Progenitor cell of endocrine pancreas (in vitro differentiated cells): ENCODE data around the gene RUNDC3A. TPM values are rescaled to one million over a fixed set of nuclear protein-coding genes. Genes with fewer than 3 reads are reported as not detected.

ENCODE experiments used
- DNase-seq: peaks from one replicate; pipeline ENCODE4 v3.0.0; 2021; ENCODE audit warnings: low spot score; ENCODE audit not compliant: unreplicated experiment
- H3K27ac Mint-ChIP-seq: 2 replicates; pipeline ENCODE4 v1.8.0; 2021; ENCODE audit warnings: mild to moderate bottlenecking, moderate library complexity, mixed read lengths
- H3K27me3 Mint-ChIP-seq: 2 replicates; pipeline ENCODE4 v1.8.0; 2021; ENCODE audit warnings: mixed read lengths
- H3K36me3 Mint-ChIP-seq: 2 replicates; pipeline ENCODE4 v1.8.0; 2022; ENCODE audit warnings: mixed read lengths; ENCODE audit not compliant: insufficient read depth
- H3K4me1 Mint-ChIP-seq: 2 replicates; pipeline ENCODE4 v1.8.0; 2021; ENCODE audit warnings: low read depth, mixed read lengths
- H3K4me3 Mint-ChIP-seq: 2 replicates; pipeline ENCODE4 v1.8.0; 2021; ENCODE audit warnings: low read depth, mild to moderate bottlenecking, moderate library complexity, mixed read lengths
- H3K9me3 Mint-ChIP-seq: 2 replicates; pipeline ENCODE4 v1.8.0; 2021; ENCODE audit warnings: low read depth, mixed read lengths
- CTCF ChIP-seq: fragments of 200-600 bp; sonication (generic); IDR thresholded peaks from one replicate; pipeline ENCODE4 v1.5.0; 2021; ENCODE audit warnings: antibody characterized with exemption, mild to moderate bottlenecking; ENCODE audit not compliant: unreplicated experiment
- total RNA-seq: library from RNA; stranded (reverse); gene quantifications from 2 replicates; pipeline ENCODE4 v1.2.1, GENCODE V29; 2021

RUNDC3A gene
- total RNA-seq, 1 donor from 2014 or later, result 9.3 TPM

DNA sequence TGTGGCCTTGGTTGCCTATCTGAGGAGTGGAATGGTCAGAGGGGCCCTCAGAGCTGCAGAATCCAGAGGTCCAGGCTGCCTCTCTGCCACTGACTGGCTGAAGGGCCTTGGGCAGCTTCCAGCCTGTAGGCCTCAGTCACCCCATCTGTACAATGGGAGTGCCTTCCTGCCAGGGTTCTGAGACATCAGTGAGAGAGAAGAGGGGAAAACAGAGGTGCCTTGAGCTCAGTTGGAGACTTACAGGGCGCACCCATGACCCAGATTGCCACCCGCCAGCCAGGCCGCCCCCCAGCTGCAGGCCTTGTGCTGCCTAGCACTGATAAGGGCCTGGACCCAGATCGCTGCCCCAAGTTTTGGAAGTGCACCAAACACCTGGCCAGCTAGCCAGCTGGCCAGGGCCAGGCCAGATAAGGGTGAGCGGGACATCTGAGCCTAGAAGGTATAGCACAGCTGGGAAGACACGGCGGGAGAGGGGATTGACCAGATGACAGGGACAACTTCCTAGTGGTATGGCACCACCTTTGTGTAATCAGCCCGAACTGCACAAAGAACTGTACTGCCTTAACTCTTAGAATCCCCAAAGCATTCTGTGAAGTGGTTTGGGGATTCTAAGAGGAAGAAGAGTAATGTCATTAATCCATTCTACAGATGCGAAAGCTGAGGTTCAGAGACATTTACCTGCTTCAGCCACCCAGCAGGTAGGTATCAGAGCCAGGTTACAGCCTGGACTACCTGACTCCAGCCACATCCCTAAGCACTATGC lies 41.8 kb upstream of the RUNDC3A start:
- H3K4me3 Mint-ChIP-seq, result no peak overlapping the region
- H3K9me3 Mint-ChIP-seq, result no peaks in the 10 kb centered on the region
- H3K36me3 Mint-ChIP-seq, result no peaks in the 10 kb centered on the region
- no peak for TF ChIP-seq CTCF
- no peaks in the 10 kb centered on the region for H3K4me1 Mint-ChIP-seq
- no peak overlapping the region for H3K27ac Mint-ChIP-seq
- DNase-seq, result no peak
- H3K27me3 Mint-ChIP-seq, result peaks cover 12% of the 10 kb centered on the region

GRCh38 chr17:44267165-44267455 lies 41.3 kb upstream of the RUNDC3A start:
- Mint-ChIP-seq H3K4me3 (no peak overlapping the region), H3K9me3 (no peaks in the 10 kb centered on the region), H3K36me3 (no peaks in the 10 kb centered on the region), H3K4me1 (no peaks in the 10 kb centered on the region), H3K27ac (no peak overlapping the region), H3K27me3 (peaks cover 16% of the 10 kb centered on the region)
- no peak for DNase-seq
- no peak for TF ChIP-seq CTCF

GRCh38 chr17:44267818-44268490 lies 40.4 kb upstream of the RUNDC3A start, which contains the start of gene SLC4A1:
Gene SLC4A1, minus strand, starts transcription at chr17:44268135. Its CDS starts 5,269 bp downstream, at chr17:44262866.
- Mint-ChIP-seq H3K4me3 (no peak within 1 kb of the TSS), H3K36me3 (no peaks in the 10 kb centered on the region), H3K27me3 (peaks cover 21% of the 10 kb centered on the region), H3K9me3 (no peaks in the 10 kb centered on the region), H3K4me1 (peaks cover 4% of the 10 kb centered on the region), H3K27ac (peak within 1 kb of the TSS; percentile 4)
- DNase-seq, result no peak
- TF ChIP-seq CTCF, result no peak

GRCh38 chr17:44268709-44269534 lies 39.5 kb upstream of the RUNDC3A start:
- no peak for DNase-seq
- peaks cover 4% of the 10 kb centered on the region for H3K4me1 Mint-ChIP-seq
- peak overlapping the region; percentile 4 for H3K27ac Mint-ChIP-seq
- TF ChIP-seq CTCF, result no peak
- no peaks in the 10 kb centered on the region for H3K36me3 Mint-ChIP-seq
- no peak overlapping the region for H3K4me3 Mint-ChIP-seq
- H3K27me3 Mint-ChIP-seq, result peaks cover 16% of the 10 kb centered on the region
- no peaks in the 10 kb centered on the region for H3K9me3 Mint-ChIP-seq

GRCh38 chr17:44269535-44270240 lies 38.7 kb upstream of the RUNDC3A start:
- Mint-ChIP-seq H3K4me3 (no peak overlapping the region), H3K36me3 (no peaks in the 10 kb centered on the region), H3K27ac (no peak overlapping the region), H3K4me1 (peaks cover 7% of the 10 kb centered on the region), H3K27me3 (peaks cover 19% of the 10 kb centered on the region), H3K9me3 (no peaks in the 10 kb centered on the region)
- TF ChIP-seq CTCF, result no peak
- no peak for DNase-seq
